Right renal cortex interstitium (tissue), 3 donors: ENCODE data around the gene MPHOSPH8. TPM values are rescaled to one million over a fixed set of nuclear protein-coding genes. Genes with fewer than 3 reads are reported as not detected.

Source experiments
- DNase-seq, 3 donors: peaks; one replicate each; pipeline ENCODE4 v3.0.0-alpha.2; 2013; ENCODE audit warnings: low read depth in 3 of 3, low spot score in 2 of 3
- polyA plus RNA-seq, 3 donors: library from polyadenylated mRNA; unstranded; fragments of 120-200 nt; gene quantifications; one replicate each; pipeline ENCODE4 v1.2.1, GENCODE V29; 2013; ENCODE audit not compliant: insufficient read length in 3 of 3

The MPHOSPH8 gene
- polyA plus RNA-seq = 10 to 100 TPM; 61.4 to 67.9 (median 62.6) TPM

- peak; percentile 89 to 91 (median 91) for DNase-seq
Measured at GRCh38 chr13:19633479-19634255, at the start of gene MPHOSPH8. Gene MPHOSPH8, plus strand, starts transcription at chr13:19633659. Its CDS starts 90 bp downstream, at chr13:19633749.

- DNase-seq = no peak
Measured at GRCh38 chr13:19586904-19587634, 46.4 kb upstream of the MPHOSPH8 start.

- no peak for DNase-seq
Measured at GRCh38 chr13:19587635-19588300, 45.7 kb upstream of the MPHOSPH8 start.

GRCh38 chr13:19589312-19589711 is 44.1 kb upstream of the MPHOSPH8 start:
- DNase-seq = no peak

- no peak for DNase-seq
Measured at GRCh38 chr13:19590423-19590822, 43.0 kb upstream of the MPHOSPH8 start.

- DNase-seq = no peak
Measured at GRCh38 chr13:19591864-19592263, 41.6 kb upstream of the MPHOSPH8 start.

GRCh38 chr13:19592657-19593180 is 40.7 kb upstream of the MPHOSPH8 start:
- DNase-seq = no peak

- DNase-seq = no peak
Measured at GRCh38 chr13:19596086-19596485, 37.4 kb upstream of the MPHOSPH8 start.

- DNase-seq = no peak
Measured at GRCh38 chr13:19596960-19597361, 36.5 kb upstream of the MPHOSPH8 start.

- DNase-seq = no peak
Measured at GRCh38 chr13:19597523-19597922, 35.9 kb upstream of the MPHOSPH8 start.

- peak in 1 of 3 donors; percentile 49 for DNase-seq
Measured at GRCh38 chr13:19601749-19602725, 31.4 kb upstream of the MPHOSPH8 start.

- DNase-seq = no peak
Measured at GRCh38 chr13:19604306-19604705, 29.2 kb upstream of the MPHOSPH8 start.

GRCh38 chr13:19605161-19605955 is 28.1 kb upstream of the MPHOSPH8 start:
- DNase-seq = no peak

- DNase-seq = no peak
Measured at GRCh38 chr13:19606152-19606551, 27.3 kb upstream of the MPHOSPH8 start.

- DNase-seq = no peak
Measured at GRCh38 chr13:19606737-19607136, 26.7 kb upstream of the MPHOSPH8 start.

- no peak for DNase-seq
Measured at GRCh38 chr13:19607523-19608078, 25.9 kb upstream of the MPHOSPH8 start.

- no peak for DNase-seq
Measured at GRCh38 chr13:19618977-19619376, 14.5 kb upstream of the MPHOSPH8 start.

GRCh38 chr13:19622193-19622592 is 11.3 kb upstream of the MPHOSPH8 start:
- peak in 1 of 3 donors; percentile 15 for DNase-seq

GRCh38 chr13:19624265-19624664 is 9.2 kb upstream of the MPHOSPH8 start:
- DNase-seq = no peak
